ENCODE results near the gene ANKRD6.
"Not testable (repeated sequence)": the region's sequence is repeated elsewhere in the genome, so short reads cannot be mapped to it uniquely, and the experiment has no call there.

Gene ANKRD6

GRCh38 chr6:89602166-89602565, 169.2 kb downstream of the ANKRD6 start:
- no peak for DNase-seq (ENCODE audit: low read depth in 2 of 2)

GRCh38 chr6:89604653-89605052, 171.7 kb downstream of the ANKRD6 start:
- DNase-seq (ENCODE audit: low read depth in 2 of 2): no peak

- DNase-seq (ENCODE audit: low read depth in 2 of 2): no peak
Observed at GRCh38 chr6:89605861-89606260, 172.9 kb downstream of the ANKRD6 start.

GRCh38 chr6:89610149-89610642, 177.2 kb downstream of the ANKRD6 start:
- peak; percentile 53 to 77 for DNase-seq (ENCODE audit: low read depth in 2 of 2)

GRCh38 chr6:89611666-89612065, 178.7 kb downstream of the ANKRD6 start:
- no peak for DNase-seq (ENCODE audit: low read depth in 2 of 2)

- no peak for DNase-seq (ENCODE audit: low read depth in 2 of 2)
Observed at GRCh38 chr6:89612121-89612520, 179.2 kb downstream of the ANKRD6 start.

- no peak for DNase-seq (ENCODE audit: low read depth in 2 of 2)
Observed at GRCh38 chr6:89613790-89614189, 180.8 kb downstream of the ANKRD6 start.

- no peak for DNase-seq (ENCODE audit: low read depth in 2 of 2)
Observed at GRCh38 chr6:89615882-89616281, 182.9 kb downstream of the ANKRD6 start.

GRCh38 chr6:89616531-89616930, 183.6 kb downstream of the ANKRD6 start:
- DNase-seq (ENCODE audit: low read depth in 2 of 2): no peak

- DNase-seq (ENCODE audit: low read depth in 2 of 2): no peak
Observed at GRCh38 chr6:89618026-89618425, 185.1 kb downstream of the ANKRD6 start.

- no peak for DNase-seq (ENCODE audit: low read depth in 2 of 2)
Observed at GRCh38 chr6:89619567-89619966, 186.6 kb downstream of the ANKRD6 start.

- no peak for DNase-seq (ENCODE audit: low read depth in 2 of 2)
Observed at GRCh38 chr6:89623749-89624148, 190.8 kb downstream of the ANKRD6 start.

GRCh38 chr6:89630488-89630887, 197.5 kb downstream of the ANKRD6 start:
- no peak for DNase-seq (ENCODE audit: low read depth in 2 of 2)

GRCh38 chr6:89636412-89636811, 203.5 kb downstream of the ANKRD6 start:
- DNase-seq (ENCODE audit: low read depth in 2 of 2): not testable (repeated sequence)

- no peak for DNase-seq (ENCODE audit: low read depth in 2 of 2)
Observed at GRCh38 chr6:89637960-89638319, 205.0 kb downstream of the ANKRD6 start.

- DNase-seq (ENCODE audit: low read depth in 2 of 2): peak; percentile 89 to 90
Observed at GRCh38 chr6:89638320-89639195, 205.6 kb downstream of the ANKRD6 start, which contains the start of gene LYRM2. LYRM2 (minus strand) TSS chr6:89638747; CDS start chr6:89638716, 31 bp downstream.

GRCh38 chr6:89640804-89641203, 207.9 kb downstream of the ANKRD6 start:
- DNase-seq (ENCODE audit: low read depth in 2 of 2): no peak

GRCh38 chr6:89641581-89641980, 208.6 kb downstream of the ANKRD6 start:
- DNase-seq (ENCODE audit: low read depth in 2 of 2): not testable (repeated sequence)

GRCh38 chr6:89642956-89643355, 210.0 kb downstream of the ANKRD6 start:
- DNase-seq (ENCODE audit: low read depth in 2 of 2): no peak

GRCh38 chr6:89643406-89643805, 210.5 kb downstream of the ANKRD6 start:
- no peak for DNase-seq (ENCODE audit: low read depth in 2 of 2)

GRCh38 chr6:89644864-89645263, 211.9 kb downstream of the ANKRD6 start:
- DNase-seq (ENCODE audit: low read depth in 2 of 2): no peak

- no peak for DNase-seq (ENCODE audit: low read depth in 2 of 2)
Observed at GRCh38 chr6:89649682-89650081, 216.7 kb downstream of the ANKRD6 start.

GRCh38 chr6:89650579-89650978, 217.6 kb downstream of the ANKRD6 start:
- DNase-seq (ENCODE audit: low read depth in 2 of 2): no peak
